Activated T-cell treated with anti-CD3 and anti-CD28 coated beads, Interleukin-2, amount 50 U/mL, for 1 hour (primary cell): ENCODE data around the gene TECTA.
"Not testable (repeated sequence)": the region's sequence is repeated elsewhere in the genome, so short reads cannot be mapped to it uniquely, and the experiment has no call there.

Experiments
- DNase-seq: peaks from one replicate; pipeline ENCODE4 v3.0.0-alpha.2; 2020

TECTA gene

DNA sequence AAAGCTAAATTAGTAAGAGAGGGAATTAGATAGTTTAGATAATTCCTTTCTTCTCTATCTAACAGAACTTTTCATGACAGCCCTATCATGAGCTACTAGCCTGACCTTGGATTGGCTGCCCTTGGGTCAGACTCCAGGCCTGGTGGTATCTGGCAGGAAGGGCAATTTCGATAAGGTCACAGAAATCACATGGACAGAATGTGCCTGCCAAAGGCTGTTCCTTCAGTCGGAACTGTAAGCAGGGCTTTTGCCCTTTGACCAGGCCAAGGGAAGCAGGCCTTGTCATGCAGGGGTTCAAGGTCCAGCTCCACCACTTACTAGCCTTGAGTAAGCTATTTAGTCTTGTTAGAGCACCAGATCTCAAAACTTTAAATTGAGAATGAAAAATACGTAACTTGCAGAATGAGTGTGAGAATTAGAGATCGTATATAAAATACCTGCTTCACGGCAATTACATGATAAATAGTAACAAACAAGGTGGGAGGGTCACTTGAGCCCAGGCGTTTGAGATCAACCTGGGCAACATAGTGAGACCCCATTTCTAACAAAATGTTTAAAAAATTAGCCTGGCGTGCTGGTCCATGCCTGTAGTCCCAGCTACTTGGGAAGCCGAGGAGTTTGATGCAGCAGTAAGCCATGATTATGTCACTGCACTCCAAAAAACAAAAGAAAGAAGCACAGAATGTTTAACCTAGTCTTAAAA, 130.7 kb downstream of the TECTA start:
- DNase-seq: no peak

DNA sequence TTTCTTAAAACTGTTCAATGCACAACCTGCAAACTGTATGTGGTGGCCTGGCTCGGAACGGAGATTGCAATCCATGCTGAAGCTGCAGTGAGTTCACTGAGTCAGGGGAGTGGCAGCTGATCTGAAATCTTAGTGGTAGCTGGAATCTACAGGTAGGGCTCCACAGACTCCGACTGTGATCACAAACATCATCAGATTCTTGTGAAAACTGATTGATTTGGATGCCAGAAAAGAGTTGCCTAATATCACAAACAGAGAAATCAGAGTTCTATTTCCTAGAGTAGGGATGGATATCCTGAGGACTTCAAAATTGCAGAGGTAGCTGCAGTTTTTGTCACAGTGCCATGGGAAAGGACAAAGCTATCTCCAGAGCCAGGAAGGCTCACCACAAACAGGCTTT, 134.0 kb downstream of the TECTA start:
- DNase-seq: no peak

DNA sequence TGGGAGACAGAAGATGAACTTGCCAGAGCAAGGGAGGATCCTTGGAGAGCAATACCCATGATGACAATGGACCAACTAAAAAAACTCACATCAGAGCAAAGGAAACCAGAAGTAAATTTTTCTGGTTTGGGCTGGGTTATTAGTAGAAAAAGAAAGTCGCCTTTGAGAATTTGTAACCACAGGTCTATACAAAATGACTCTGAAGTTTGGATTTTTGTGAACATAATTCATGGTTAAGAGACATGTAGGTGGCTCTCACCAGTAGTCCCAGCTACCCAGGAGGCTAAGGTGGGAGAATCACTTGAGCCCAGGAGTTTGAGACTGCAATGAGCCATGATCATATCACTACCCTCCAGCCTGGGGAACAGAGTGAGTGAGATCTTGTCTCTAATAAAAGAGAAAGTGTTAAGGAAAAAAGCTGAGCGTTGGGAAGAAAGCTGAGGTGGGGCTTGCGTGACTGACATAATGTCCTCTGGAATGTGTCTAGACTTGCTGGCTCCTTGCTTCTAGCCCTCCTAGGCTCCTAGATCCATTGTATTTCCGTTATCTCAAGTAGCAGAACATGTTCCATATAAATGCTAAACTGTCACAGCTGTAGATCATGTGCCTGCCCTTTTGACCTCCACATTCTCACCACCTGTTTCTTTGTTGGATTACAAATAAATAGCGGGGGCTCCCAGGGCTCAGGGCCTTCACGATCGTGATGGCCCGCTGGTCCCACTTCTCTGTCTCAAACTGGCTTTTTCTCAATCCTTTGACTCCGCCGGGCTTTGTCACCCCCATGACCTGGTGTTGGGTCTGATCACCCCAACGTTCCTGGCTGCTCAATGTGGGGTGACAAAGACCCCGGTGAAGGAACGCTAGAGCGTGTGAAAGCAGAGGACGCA, 135.3 kb downstream of the TECTA start:
- DNase-seq: no peak

DNA sequence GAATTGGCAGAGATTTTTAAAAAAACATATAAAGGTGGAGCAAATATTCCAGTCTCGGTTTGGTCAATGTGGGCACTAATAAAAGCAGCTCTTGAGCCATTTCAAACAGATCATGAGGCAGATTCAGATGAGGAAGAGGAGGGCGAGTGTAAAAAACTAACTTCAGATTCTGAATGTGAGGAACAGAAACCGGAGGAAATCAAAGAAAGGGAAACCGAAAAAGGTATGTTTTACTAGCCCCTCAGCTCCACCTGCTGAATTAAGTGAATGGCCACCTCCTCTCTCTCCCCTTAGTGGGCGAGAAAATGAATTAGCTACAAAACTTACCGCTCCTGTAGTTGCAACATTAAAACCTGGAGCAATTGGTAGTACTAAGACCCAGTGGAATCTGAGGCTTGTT, 136.2 kb downstream of the TECTA start:
- not testable (repeated sequence) for DNase-seq

DNA sequence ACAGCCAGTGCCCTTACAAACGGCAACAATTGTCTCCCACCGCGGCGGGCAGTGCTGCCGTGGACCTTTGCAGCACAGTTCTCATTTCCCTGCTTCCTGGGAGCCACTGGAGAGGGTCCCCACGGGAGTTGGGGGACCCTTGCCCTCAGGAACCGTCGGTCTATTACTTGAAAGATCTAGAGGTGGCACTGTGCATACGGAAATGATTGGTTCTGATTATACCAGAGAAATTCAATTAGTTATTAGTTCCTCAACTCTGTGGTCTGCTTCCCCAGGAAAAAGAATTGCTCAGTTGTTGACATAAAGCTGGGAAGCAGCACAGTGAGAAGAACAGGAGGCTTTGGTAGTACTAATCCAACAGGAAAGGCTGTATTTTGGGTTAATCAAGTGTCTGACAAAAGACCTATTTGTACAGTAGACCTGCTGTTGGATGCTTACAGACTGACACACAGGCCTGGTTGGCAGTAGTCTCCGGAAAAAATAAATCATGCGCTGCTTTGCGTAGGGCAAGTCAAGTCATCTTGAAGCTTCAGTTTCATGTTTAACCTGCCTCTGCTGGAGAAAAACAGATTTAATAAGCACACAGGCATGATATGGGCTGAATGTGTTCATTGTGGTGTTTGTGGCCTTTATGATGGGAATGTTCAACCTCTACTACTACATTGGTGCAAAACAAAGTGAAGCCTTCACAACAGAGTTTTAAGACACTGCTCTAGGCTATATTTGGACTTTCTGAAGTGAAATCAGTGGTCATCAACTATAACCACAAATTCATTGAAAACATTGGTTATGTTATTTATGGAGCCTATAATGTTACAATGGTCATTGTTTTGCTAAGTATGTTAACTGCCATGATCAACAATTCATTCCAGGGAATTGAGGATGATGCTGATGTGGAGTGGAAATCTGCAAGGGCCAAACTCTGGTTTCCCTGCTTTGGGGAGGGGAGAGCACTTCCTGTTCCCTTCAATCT, 136.9 kb downstream of the TECTA start:
- DNase-seq: no peak

DNA sequence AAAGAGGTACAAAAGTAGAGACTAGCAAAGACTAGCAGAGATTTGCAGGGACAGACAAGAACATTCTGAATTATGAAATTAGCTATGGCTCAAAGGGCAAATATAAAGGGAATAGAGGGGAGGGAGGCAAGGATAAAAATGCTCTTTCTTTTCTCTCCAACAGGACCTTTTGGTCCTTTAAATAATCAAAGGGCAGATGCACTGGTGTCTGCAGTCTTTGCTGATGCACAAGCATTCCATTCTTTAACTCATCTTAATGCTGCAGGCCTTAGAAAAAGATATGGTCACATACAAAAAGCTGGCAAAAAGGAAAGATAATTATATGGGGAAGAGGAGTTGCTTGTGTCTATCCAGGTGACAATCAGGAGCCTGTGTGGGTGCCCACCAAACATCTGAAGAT, 137.9 kb downstream of the TECTA start:
- no peak for DNase-seq

DNA sequence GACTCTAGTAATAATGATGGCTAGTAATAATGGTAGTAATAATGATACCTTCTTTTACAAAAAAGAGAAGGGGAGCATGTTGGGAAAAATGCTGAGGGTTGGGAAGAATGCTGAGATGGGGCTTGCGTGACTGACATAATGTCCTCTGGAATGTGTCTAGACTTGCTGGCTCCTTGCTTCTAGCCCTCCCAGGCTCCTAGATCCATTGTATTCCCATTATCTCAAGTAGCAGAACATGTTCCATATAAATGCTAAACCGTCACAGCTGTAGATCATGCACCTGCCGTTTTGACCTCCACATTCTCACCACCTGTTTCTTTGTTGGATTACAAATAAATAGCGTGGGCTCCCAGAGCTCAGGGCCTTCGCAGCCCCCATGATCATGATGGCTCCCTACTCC, 139.0 kb downstream of the TECTA start:
- DNase-seq: not testable (repeated sequence)

DNA sequence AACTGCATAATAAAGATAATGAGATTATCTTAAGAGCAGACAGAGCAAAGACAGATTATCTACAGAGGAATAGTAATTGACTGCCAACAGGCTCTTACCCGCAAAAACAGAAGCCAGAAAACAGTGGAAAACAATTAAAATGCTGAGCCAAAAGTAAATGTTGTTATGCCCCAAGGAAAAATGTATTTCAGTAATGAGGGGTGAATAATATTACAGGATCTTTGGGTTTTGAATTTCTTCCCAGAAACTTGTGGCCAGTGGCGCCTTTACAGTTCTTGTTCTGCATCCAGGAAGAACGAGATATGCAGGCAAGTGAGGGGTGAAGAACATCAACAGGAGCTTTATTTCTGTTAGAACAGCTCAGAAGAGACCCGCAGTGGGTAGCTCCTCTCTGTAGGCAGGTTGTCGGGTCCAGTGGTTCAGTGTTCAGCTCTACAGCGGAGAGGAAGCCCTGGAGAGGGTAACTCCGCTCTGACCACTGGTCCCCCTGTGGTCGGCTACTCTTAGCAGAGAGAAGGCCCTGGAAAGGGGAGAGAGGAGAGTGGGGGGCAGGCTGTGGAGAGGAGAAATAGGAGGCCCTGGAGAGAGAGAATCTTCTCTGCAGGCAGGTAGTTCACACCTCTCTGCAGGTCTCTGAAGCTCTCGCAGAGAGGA, 139.7 kb downstream of the TECTA start:
- DNase-seq: no peak
